LoVo (cell line): ENCODE measurements around the gene PPP2R2B.

Experiments used
- DNase-seq: peaks from one replicate; pipeline ENCODE4 v3.0.0-alpha.2; 2016; ENCODE audit warnings: low spot score

Gene PPP2R2B

GRCh38 chr5:146548781-146549449 lies 329.6 kb downstream of the PPP2R2B start:
- no peak for DNase-seq

DNA sequence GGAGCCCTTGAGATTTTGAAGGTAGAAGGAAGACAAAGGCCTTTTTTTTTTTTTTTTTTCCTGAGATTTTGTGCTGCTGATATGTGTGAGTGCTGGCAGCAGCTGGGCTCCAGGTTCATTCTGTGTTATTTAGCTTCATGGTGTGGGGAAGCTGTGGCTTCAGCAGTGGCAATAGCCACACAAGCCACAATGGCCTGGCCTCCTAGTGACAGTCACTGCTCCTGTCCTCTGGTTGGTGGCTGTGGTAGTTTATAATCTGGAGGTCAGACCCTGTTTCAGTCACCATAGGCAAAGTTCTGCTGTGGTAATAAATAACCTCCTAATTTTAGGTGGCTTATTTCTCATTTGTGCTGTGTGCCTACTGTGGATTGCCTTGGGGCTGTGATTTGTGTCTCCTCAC lies 334.3 kb downstream of the PPP2R2B start:
- no peak for DNase-seq

DNA sequence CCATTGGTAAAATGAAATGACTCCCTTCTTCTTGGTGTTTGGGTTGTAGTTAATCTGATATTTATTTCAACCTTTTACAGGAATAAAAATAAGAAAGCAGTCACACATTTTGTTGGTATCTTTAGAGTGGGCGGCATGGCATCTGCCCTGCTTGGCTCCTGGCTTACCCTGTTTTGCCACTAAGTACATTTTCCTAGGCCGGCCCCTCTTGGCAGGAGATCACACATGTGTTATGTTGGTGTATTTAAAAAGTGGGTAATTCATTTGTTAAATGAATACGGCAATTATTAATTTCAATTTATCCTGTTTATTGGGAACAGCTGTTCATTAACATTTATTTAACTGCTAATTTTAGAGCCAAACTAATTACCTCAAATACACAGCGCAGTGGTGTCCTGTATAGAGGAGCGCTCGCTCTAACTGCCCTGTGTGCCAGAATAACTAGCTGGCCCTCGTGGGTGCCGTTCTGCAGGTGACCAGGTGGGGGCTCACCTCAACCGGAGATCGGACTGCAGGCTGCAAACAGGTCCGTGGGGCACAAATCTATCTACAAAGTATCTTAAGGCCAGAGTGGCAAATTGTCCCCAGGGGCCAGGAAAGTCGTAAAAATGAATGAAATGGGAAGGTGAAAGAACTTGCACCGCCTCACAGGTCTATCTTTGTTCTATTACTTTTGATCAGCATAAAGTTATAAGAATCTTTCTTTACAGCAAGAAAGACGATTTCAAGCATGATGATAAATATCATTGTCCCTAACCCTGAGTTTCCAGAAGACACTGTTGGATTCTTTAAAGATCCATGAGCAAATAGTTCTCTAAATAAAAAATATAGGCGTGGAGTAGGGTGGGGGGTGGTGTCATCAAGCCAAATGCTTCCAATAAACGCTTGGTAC lies 336.4 kb downstream of the PPP2R2B start:
- DNase-seq = peak; percentile 75

GRCh38 chr5:146540414-146540813 lies 338.1 kb downstream of the PPP2R2B start:
- no peak for DNase-seq

DNA sequence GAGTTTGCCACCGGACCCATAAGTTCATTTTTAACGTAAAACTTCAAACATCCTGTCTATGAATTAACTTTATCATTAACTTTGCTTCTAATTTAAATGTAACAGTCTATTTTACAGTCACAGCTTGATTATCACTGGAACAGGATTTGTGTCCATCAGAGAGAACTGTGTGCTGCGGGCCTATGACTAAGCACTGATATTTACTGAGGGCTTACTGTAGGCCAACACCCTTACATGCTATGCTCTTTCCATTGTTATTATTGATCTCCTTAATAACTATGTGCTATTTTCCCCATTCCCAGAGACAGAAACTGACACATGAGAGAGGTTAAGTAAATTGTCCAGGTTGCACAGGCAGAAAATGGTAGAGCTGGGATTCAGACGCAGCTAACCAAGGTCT lies 338.6 kb downstream of the PPP2R2B start:
- DNase-seq = no peak

DNA sequence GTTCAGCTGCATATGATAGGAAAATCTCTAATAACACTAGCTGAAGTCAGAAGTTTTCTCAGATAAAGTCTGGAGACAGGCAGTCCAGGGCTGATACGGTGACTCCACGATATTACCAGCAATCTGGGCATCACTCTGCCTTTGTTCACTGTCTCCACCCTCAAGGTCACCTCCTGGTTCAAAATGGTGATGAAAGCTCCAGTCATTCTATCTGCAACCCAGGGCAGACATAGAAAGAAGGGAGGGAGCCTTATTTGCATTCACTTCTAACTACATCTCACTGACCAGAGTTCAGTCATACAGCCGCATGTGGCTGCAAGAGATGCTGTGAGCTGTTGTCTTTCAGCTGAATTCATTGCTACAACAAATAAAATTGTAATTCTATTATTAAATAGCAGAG lies 340.1 kb downstream of the PPP2R2B start:
- no peak for DNase-seq

DNA sequence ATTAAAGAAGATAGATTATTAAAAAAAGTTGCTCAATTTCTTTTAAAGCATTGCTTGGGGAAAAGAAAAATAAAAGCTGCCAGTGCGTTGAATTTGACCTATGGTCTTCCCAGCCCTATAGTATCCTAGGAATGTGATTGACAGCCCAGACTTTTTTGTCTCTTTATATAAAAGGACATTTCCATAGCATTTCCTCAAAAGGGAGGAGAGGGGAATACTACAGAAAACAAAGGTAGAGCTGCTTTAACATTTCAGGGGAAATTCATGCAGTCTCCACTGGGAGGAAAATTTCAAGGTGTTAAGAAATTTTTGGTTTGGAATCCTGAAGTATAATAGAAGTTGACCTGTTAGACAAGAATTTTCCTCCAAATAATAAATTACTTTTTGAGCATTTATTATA lies 344.7 kb downstream of the PPP2R2B start:
- DNase-seq = no peak

GRCh38 chr5:146533260-146533857 lies 345.2 kb downstream of the PPP2R2B start:
- DNase-seq = peak; percentile 82
